ENCODE results near the gene NDFIP2. TPM values are rescaled to one million over a fixed set of nuclear protein-coding genes. Genes with fewer than 3 reads are reported as not detected.

The NDFIP2 gene
- total RNA-seq, 1 experiment from 2014 or later, result 49.6 TPM

- Histone ChIP-seq H2AFZ (ENCODE audit: low read depth, low read length, poor library complexity, severe bottlenecking) (no peak overlapping the region), H4K20me1 (ENCODE audit: insufficient read depth) (no peaks in the 10 kb centered on the region), H3K9me2 (ENCODE audit: insufficient read depth) (no peaks in the 10 kb centered on the region), H3K4me3 (replicated peaks in 1 of 2; ENCODE audit: low read depth in 1 of 2, low read length in 2 of 2) (no peak overlapping the region), H3K4me1 (ENCODE audit: control insufficient read depth in 1 of 2, insufficient read depth in 2 of 2, low read length in 2 of 2) (no peaks in the 10 kb centered on the region), H3K9me3 (ENCODE audit: control insufficient read depth in 1 of 2, insufficient read depth in 1 of 2, low read depth in 1 of 2, low read length in 2 of 2) (no peaks in the 10 kb centered on the region), H3K27me3 (ENCODE audit: insufficient read depth, low read length) (no peaks in the 10 kb centered on the region), H3K4me2 (ENCODE audit: low read length) (no peak overlapping the region), H3K79me2 (ENCODE audit: insufficient read depth, low read length) (peaks cover 12% of the 10 kb centered on the region), H3K27ac (ENCODE audit: low read depth, low read length) (no peak overlapping the region), H3K9ac (ENCODE audit: low read length) (no peak overlapping the region), H3K36me3 (ENCODE audit: control insufficient read depth in 1 of 2, insufficient read depth in 2 of 2, low read length in 2 of 2) (no peaks in the 10 kb centered on the region; a peak in 1 of 4 replicates)
- ATAC-seq (no peak), DNase-seq (ENCODE audit: low read depth, low spot score) (no peak)
- intact Hi-C loops (cut with micrococcal nuclease), result no loop called here
- TF ChIP-seq YY1 (IDR thresholded peaks at IDR 0.05; ENCODE audit: extremely low read depth, insufficient replicate concordance, low read depth, low read length) (no peak), RAD21 (IDR thresholded peaks at IDR 0.05; ENCODE audit: low read depth) (no peak), CEBPB (IDR thresholded peaks at IDR 0.05; ENCODE audit: low read depth) (no peak), CBX3 (IDR thresholded peaks at IDR 0.05; ENCODE audit: low read depth) (no peak), SIN3A (IDR thresholded peaks at IDR 0.05; ENCODE audit: low read depth) (no peak), EZH2 (IDR thresholded peaks at IDR 0.05) (no peak), EGR1 (IDR thresholded peaks at IDR 0.05; ENCODE audit: low read depth) (no peak), EZH2phosphoT487 (IDR thresholded peaks at IDR 0.05; ENCODE audit: borderline replicate concordance) (no peak), JUND (IDR thresholded peaks at IDR 0.05) (no peak), SRF (IDR thresholded peaks at IDR 0.05; ENCODE audit: low read depth) (no peak), ELF1 (IDR thresholded peaks at IDR 0.05; ENCODE audit: borderline replicate concordance, low read depth) (no peak)
- TF ChIP-seq, protein P1, sequence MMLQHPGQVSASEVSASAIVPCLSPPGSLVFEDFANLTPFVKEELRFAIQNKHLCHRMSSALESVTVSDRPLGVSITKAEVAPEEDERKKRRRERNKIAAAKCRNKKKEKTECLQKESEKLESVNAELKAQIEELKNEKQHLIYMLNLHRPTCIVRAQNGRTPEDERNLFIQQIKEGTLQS (IDR thresholded peaks at IDR 0.05), result no peak
- ChIA-PET POLR2A (no interaction called here), CTCF (no interaction called here), RAD21 (ENCODE audit: low non-redundant PET in 1 of 2, low total read pairs in 2 of 2, uncharacterized antibody in 2 of 2, unreplicated experiment in 2 of 2) (no interaction called here)
- no TSS peak for BruUV-seq (replicated peaks)
Measured at GRCh38 chr13:79532576-79532975, 51.6 kb downstream of the NDFIP2 start.

DNA sequence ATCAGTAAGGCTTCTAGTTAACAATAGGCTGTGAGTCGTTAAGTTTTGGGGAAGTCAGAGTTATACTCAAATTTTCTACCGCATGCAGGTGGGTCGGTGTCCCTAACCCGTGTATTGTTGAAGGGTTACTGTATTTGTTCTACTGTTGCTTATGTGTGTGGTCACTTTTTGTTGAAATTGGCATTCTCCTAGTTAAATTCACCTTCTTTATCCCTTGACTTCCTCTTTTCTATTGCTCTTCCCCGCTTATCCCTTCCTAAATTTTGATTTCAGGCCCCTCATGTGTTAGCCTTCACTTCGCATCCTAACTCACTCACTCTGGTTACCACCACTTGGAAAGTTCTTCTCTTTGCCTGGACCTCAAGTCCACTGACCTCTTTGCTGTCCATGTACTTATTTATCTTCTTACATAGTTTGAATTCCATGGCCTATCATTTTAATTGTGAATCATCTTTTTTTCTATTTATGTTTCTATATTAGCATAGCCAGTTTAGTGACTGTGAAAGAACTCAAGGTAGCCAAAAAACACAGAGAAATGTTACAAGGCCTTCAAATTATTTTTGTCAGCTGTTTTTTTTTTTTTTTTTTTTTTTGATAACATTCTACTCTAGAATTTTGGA, 52.9 kb downstream of the NDFIP2 start:
- H3K9me3 ChIP-seq (ENCODE audit: control insufficient read depth in 1 of 2, insufficient read depth in 1 of 2, low read depth in 1 of 2, low read length in 2 of 2), result no peaks in the 10 kb centered on the region
- no peak overlapping the region for H2AFZ ChIP-seq (ENCODE audit: low read depth, low read length, poor library complexity, severe bottlenecking)
- DNase-seq (ENCODE audit: low read depth, low spot score) (no peak), ATAC-seq (no peak)
- H3K36me3 ChIP-seq (ENCODE audit: control insufficient read depth in 1 of 2, insufficient read depth in 2 of 2, low read length in 2 of 2), result no peaks in the 10 kb centered on the region; a peak in 1 of 4 replicates
- no peaks in the 10 kb centered on the region for H3K4me1 ChIP-seq (ENCODE audit: control insufficient read depth in 1 of 2, insufficient read depth in 2 of 2, low read length in 2 of 2)
- H3K27me3 ChIP-seq (ENCODE audit: insufficient read depth, low read length), result no peaks in the 10 kb centered on the region
- BruUV-seq (replicated peaks), result no TSS peak
- POLR2A ChIA-PET, result no interaction called here
- no peak overlapping the region for H3K4me2 ChIP-seq (ENCODE audit: low read length)
- H3K9ac ChIP-seq (ENCODE audit: low read length), result no peak overlapping the region
- intact Hi-C loops (cut with micrococcal nuclease), result no loop called here
- H3K27ac ChIP-seq (ENCODE audit: low read depth, low read length), result no peak overlapping the region
- no peaks in the 10 kb centered on the region for H3K9me2 ChIP-seq (ENCODE audit: insufficient read depth)
- H4K20me1 ChIP-seq (ENCODE audit: insufficient read depth), result no peaks in the 10 kb centered on the region
- CTCF ChIA-PET, result interaction anchor here (0.6 kb wide), 1 partner anchor 110 kb away, joined by 3 read pairs; no protein-coding TSS in a partner anchor
- H3K79me2 ChIP-seq (ENCODE audit: insufficient read depth, low read length), result peaks cover 12% of the 10 kb centered on the region
- RAD21 ChIA-PET (ENCODE audit: low non-redundant PET in 1 of 2, low total read pairs in 2 of 2, uncharacterized antibody in 2 of 2, unreplicated experiment in 2 of 2), result no interaction called here
- no peak overlapping the region for H3K4me3 ChIP-seq (replicated peaks in 1 of 2; ENCODE audit: low read depth in 1 of 2, low read length in 2 of 2)
- TF ChIP-seq SP1 (IDR thresholded peaks at IDR 0.05; ENCODE audit: low read depth) (no peak), EZH2phosphoT487 (IDR thresholded peaks at IDR 0.05; ENCODE audit: borderline replicate concordance) (no peak), POLR2AphosphoS5 (IDR thresholded peaks at IDR 0.05; ENCODE audit: low read depth, low read length) (no peak), ZFX (IDR thresholded peaks at IDR 0.05) (no peak), YY1 (IDR thresholded peaks at IDR 0.05; ENCODE audit: extremely low read depth, insufficient replicate concordance, low read depth, low read length) (no peak), EZH2 (IDR thresholded peaks at IDR 0.05) (no peak), ZNF274 (IDR thresholded peaks at IDR 0.05; ENCODE audit: low read depth, low read length) (no peak), RAD21 (IDR thresholded peaks at IDR 0.05; ENCODE audit: low read depth) (no peak), REST (IDR thresholded peaks at IDR 0.05; ENCODE audit: low read depth) (no peak)
- TF ChIP-seq, protein P1 (IDR thresholded peaks at IDR 0.05), result no peak

Measured in HCT116 (cell line).